Vagina (tissue), 2 donors: ENCODE data around the gene CDKN2B-AS1. TPM values are rescaled to one million over a fixed set of nuclear protein-coding genes. Genes with fewer than 3 reads are reported as not detected.

ENCODE experiments used
- DNase-seq, 2 donors: peaks; one replicate each; pipeline ENCODE4 v3.0.0-alpha.2; 2017; ENCODE audit errors: extremely low spot score in 2 of 2
- H3K27ac ChIP-seq: fragments of 200-600 bp; sonication (generic); one replicate; pipeline ENCODE4 v1.5.1; 2019
- H3K27me3 ChIP-seq: fragments of 200-600 bp; sonication (generic); one replicate; pipeline ENCODE4 v1.5.1; 2019
- H3K36me3 ChIP-seq, 2 donors: fragments of 200-600 bp; sonication (generic); one replicate each; pipeline ENCODE4 v1.5.1; 2017 to 2019
- H3K4me1 ChIP-seq: fragments of 200-600 bp; sonication (generic); one replicate; pipeline ENCODE4 v1.5.1; 2019
- H3K4me3 ChIP-seq, 2 donors: fragments of 200-600 bp; sonication (generic); 1 replicate in 1 of 2; 2 replicates in 1 of 2; pipeline ENCODE4 v1.5.1; 2016 to 2019
- H3K9me3 ChIP-seq: fragments of 200-600 bp; sonication (generic); one replicate; pipeline ENCODE4 v1.5.1; 2019
- CTCF ChIP-seq, 3 experiments: fragments of 450-650 bp in 2 of 3; fragments of 200-600 bp in 1 of 3; sonication (generic) in 1 of 3; IDR thresholded peaks; one replicate each; pipeline ENCODE4 v1.5.1; 2017 to 2019; ENCODE audit warnings: antibody characterized with exemption in 3 of 3, mild to moderate bottlenecking in 2 of 3, moderate library complexity in 2 of 3
- POLR2A ChIP-seq, 2 donors: fragments of 450-650 bp; IDR thresholded peaks; one replicate each; pipeline ENCODE4 v1.6.1; 2017; ENCODE audit warnings: antibody characterized with exemption in 2 of 2, mild to moderate bottlenecking in 2 of 2, moderate library complexity in 2 of 2
- POLR2AphosphoS5 ChIP-seq, 2 donors: sonication (generic); formaldehyde crosslinking; IDR thresholded peaks; one replicate each; pipeline ENCODE4 v1.9.0; 2017; ENCODE audit warnings: antibody characterized with exemption in 2 of 2, mild to moderate bottlenecking in 2 of 2, low read depth in 1 of 2; ENCODE audit not compliant: insufficient read depth in 1 of 2
- intact Hi-C: fragments of 100-400 bp; cut with DNase I; formaldehyde crosslinking; loops from one replicate; pipeline ENCODE4 v1.15.1; 2023
- total RNA-seq: library from RNA; depleted of rRNA; stranded (reverse); fragments of >200 nt; gene quantifications from one replicate; pipeline ENCODE4 v1.2.3, GENCODE V29; 2016

CDKN2B-AS1 gene
- total RNA-seq, 1 donor from 2014 or later = 5.9 TPM

- Histone ChIP-seq H3K4me3 (no peak overlapping the region), H3K36me3 (no peaks in the 10 kb centered on the region), H3K4me1 (peaks cover 26% of the 10 kb centered on the region), H3K27ac (no peak overlapping the region), H3K27me3 (no peaks in the 10 kb centered on the region), H3K9me3 (no peaks in the 10 kb centered on the region)
- intact Hi-C loops = no loop called here
- TF ChIP-seq POLR2AphosphoS5 (IDR thresholded peaks at IDR 0.05; ENCODE audit: insufficient read depth in 1 of 2, low read depth in 1 of 2) (no peak), CTCF (IDR thresholded peaks at IDR 0.05) (no peak), POLR2A (IDR thresholded peaks at IDR 0.05) (no peak)
- no peak for DNase-seq
Observed at GRCh38 chr9:22010866-22011625, 16.5 kb downstream of the CDKN2B-AS1 start.

GRCh38 chr9:22022396-22022795 lies 27.8 kb downstream of the CDKN2B-AS1 start:
- intact Hi-C loops = no loop called here
- H3K4me1 ChIP-seq = no peaks in the 10 kb centered on the region
- no peaks in the 10 kb centered on the region for H3K27me3 ChIP-seq
- DNase-seq = no peak
- no peaks in the 10 kb centered on the region for H3K36me3 ChIP-seq
- H3K4me3 ChIP-seq = no peak overlapping the region
- H3K27ac ChIP-seq = no peak overlapping the region
- TF ChIP-seq CTCF (IDR thresholded peaks at IDR 0.05) = no peak
- TF ChIP-seq POLR2AphosphoS5 (IDR thresholded peaks at IDR 0.05; ENCODE audit: insufficient read depth in 1 of 2, low read depth in 1 of 2) = no peak
- no peak for TF ChIP-seq POLR2A (IDR thresholded peaks at IDR 0.05)
- no peaks in the 10 kb centered on the region for H3K9me3 ChIP-seq

- H3K9me3 ChIP-seq = no peaks in the 10 kb centered on the region
- H3K4me1 ChIP-seq = peaks cover 10% of the 10 kb centered on the region
- TF ChIP-seq POLR2AphosphoS5 (IDR thresholded peaks at IDR 0.05; ENCODE audit: insufficient read depth in 1 of 2, low read depth in 1 of 2) (no peak), POLR2A (IDR thresholded peaks at IDR 0.05) (no peak), CTCF (IDR thresholded peaks at IDR 0.05) (no peak)
- H3K36me3 ChIP-seq = no peaks in the 10 kb centered on the region
- no peaks in the 10 kb centered on the region for H3K27me3 ChIP-seq
- intact Hi-C loops = no loop called here
- no peak for DNase-seq
- H3K27ac ChIP-seq = no peak overlapping the region
- no peak overlapping the region for H3K4me3 ChIP-seq
Observed at GRCh38 chr9:22026696-22027095, 32.1 kb downstream of the CDKN2B-AS1 start.

GRCh38 chr9:22028394-22028793 lies 33.8 kb downstream of the CDKN2B-AS1 start:
- DNase-seq = no peak
- no peak for TF ChIP-seq CTCF (IDR thresholded peaks at IDR 0.05)
- no peak for TF ChIP-seq POLR2A (IDR thresholded peaks at IDR 0.05)
- no peak for TF ChIP-seq POLR2AphosphoS5 (IDR thresholded peaks at IDR 0.05; ENCODE audit: insufficient read depth in 1 of 2, low read depth in 1 of 2)
- Histone ChIP-seq H3K9me3 (no peaks in the 10 kb centered on the region), H3K4me1 (peaks cover 10% of the 10 kb centered on the region), H3K4me3 (no peak overlapping the region), H3K27ac (no peak overlapping the region), H3K27me3 (no peaks in the 10 kb centered on the region), H3K36me3 (no peaks in the 10 kb centered on the region)
- intact Hi-C loops = no loop called here

GRCh38 chr9:22029231-22029630 lies 34.6 kb downstream of the CDKN2B-AS1 start:
- intact Hi-C loops = no loop called here
- DNase-seq = no peak
- no peak overlapping the region for H3K4me3 ChIP-seq
- TF ChIP-seq CTCF (IDR thresholded peaks at IDR 0.05) (no peak), POLR2AphosphoS5 (IDR thresholded peaks at IDR 0.05; ENCODE audit: insufficient read depth in 1 of 2, low read depth in 1 of 2) (no peak), POLR2A (IDR thresholded peaks at IDR 0.05) (no peak)
- H3K27ac ChIP-seq = no peak overlapping the region
- H3K36me3 ChIP-seq = no peaks in the 10 kb centered on the region
- H3K4me1 ChIP-seq = peaks cover 10% of the 10 kb centered on the region
- no peaks in the 10 kb centered on the region for H3K27me3 ChIP-seq
- no peaks in the 10 kb centered on the region for H3K9me3 ChIP-seq
